HG03103 (cell line): Measurements from ENCODE around the gene GNPDA1.
"Not testable (repeated sequence)": the region's sequence is repeated elsewhere in the genome, so short reads cannot be mapped to it uniquely, and the experiment has no call there.

Experiments used
- ATAC-seq: cut with Tn5 transposase; IDR thresholded peaks from one replicate; pipeline ENCODE4 v1.9.1; 2021; ENCODE audit warnings: low read depth; ENCODE audit not compliant: unreplicated experiment

GNPDA1 gene

DNA sequence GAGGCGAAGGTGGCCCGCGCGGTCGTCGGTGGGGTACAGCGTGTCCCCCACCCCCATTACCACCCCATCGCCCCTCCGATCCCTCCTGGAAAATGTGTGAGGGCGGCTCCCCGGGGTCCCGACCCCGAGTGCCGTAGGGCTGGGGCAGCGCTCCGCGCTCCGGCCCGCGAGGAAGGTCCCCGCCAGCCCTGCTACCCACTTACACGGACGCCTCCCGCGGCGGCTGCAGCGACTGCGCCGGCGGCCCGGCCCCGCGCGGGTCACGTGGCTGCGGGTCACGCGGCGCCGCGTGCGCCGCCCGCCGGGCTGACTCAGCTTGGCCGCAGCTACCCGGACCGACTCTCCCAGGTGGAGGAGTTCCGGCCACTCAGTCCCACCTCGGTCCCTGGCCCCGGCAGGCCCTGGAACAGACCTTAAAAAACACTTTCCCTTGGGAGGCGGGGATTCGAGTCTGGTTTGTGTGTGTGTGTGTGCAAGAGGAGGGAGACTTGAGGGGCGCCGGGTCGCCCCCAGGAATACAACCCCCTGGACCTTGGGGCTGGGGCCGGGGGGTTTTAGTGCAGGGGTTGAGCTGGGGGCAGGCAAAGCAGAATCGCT is at the start of gene GNPDA1:
TSS of gene GNPDA1 (minus strand) at position 236 of the 597 bp plus-strand sequence. CDS start 992 bp downstream, outside the sequence.
- peak; percentile 73 for ATAC-seq

DNA sequence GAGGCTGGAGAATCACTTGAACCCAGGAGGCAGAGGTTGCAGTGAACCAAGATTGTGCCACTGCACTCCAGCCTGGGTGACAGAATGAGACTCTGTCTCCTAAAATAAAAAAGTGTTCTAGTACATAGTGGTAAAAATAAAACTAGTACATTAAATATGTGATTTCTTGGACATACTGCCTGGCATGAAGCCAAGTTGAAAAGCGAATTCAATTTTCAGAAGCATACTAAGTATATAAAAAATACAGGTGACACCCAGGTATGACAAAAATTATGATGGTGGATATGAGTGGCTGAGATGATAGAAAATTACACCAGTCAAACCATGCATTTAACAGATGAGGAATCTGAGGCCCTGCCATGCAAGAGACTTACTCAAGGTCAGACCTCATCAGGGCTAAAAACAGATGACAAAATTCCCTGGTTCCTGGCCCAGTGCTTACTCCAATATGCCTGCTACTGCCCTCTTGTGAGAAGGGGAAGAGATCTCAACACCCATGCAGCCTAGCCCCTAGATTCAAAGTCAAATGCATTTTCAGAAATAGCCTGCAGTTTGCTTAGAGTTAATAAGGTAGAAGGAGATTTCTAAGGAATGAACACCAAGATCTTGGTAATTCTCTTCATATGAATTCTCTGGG is 46.6 kb upstream of the GNPDA1 start:
- ATAC-seq = no peak

DNA sequence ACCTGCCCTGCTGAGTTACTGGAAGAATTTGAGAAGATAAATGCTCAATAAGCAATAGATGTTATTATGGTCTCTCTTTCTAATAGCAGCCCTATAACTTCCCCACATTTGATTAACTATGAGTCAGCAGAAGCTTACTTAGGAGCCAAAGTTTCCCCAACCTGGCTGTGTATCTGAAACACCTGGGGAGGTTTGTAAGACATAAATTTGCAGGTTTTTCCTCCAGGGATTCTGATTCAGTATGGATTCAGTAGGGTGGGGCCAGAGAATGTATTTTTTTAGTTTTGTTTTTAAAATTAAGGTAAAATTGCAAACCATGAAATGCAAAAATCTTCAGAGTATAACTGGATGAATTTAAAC is 44.9 kb upstream of the GNPDA1 start:
- ATAC-seq = no peak

DNA sequence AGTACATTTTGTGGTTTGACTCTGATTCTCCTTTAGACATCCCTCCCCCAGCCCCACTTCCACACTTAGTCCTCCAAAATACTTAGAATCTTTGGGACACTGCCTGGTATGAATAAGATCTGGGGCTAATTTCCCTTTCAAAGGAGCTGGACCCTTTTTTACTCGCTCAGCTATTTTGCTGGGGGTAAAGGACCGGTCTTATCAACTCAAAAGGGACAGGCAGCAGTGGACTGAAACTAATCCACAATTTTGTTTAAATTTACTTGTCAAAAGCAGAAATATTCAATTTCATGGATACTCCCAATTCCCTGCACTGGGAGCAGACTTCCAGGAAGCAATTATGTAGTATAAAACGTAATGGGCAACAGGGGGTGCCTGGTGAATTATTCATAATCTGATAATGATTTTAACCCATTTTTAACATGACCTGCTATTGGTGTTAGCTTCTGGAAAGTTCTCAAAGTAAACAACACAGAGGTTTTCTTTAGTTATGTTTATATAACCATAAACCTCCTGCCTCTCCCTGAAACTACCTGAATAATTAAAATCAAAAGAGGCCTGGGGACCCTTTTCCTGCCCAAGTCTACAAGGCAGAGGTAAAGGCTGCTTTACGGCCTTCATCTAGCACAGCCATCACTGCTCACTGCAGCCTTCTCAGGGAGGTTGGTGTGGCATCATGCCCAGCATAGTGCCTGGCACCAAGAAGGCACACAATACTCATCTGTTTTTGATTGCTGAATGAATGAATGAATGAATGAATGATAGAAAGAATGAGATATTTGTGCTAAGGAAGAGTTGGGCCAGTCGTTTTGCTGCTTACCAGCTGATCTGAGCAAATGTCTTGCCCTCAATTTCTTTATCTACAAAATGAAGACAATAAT is 44.2 kb upstream of the GNPDA1 start:
- no peak for ATAC-seq

DNA sequence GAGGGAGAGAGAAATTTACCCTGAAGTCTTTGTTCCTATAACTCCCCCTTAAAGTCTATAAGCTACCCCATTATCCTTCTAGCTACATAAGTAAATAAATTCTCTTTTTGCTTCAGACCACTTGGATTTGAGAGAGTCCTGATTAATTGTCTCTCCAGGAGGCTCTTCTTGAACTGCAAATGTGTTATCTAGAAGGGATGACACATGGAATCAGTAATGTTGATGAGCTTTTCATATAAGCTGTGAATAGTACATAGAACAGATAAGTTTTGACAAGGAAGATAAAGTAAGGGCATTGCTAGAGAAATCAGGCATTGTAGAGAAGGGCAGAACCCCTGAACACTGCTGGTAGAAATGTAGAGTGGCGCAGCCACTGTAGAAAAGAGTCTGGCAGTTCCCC is 42.5 kb upstream of the GNPDA1 start:
- ATAC-seq = no peak

DNA sequence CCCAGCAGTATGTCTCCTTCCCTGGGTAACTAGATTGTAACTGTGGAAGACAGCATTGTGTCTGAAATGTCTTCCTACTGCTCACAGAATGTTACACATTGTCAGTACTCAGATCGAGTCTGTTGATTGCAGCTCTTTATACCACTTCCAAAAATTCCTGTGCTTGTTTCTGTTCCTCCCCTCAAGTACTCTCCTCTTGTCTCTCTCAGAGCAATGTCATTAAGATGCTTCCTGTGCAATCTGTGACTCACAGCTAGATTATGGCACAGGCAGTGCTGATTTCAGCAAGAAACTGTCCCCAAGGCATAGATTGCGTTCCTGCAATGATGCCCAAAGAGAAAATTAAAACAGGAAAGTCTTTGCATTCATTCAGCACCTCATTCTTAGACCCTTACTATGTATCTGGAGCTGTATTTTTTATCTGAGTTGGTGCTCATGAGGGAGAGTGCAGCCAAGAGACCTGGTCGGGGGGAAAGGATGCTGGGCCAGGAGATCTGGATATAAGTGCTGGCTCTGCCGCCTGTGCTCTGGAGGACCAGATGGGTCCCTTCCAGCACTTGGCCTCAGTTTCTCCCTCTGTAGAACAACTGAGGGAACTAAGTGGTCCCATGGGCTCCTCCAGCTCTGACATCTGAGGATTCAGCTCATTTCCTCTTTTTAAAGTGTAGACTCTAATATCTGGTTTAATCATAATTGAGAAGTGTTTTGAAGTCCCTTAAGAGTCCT is 40.8 kb upstream of the GNPDA1 start:
- no peak for ATAC-seq

DNA sequence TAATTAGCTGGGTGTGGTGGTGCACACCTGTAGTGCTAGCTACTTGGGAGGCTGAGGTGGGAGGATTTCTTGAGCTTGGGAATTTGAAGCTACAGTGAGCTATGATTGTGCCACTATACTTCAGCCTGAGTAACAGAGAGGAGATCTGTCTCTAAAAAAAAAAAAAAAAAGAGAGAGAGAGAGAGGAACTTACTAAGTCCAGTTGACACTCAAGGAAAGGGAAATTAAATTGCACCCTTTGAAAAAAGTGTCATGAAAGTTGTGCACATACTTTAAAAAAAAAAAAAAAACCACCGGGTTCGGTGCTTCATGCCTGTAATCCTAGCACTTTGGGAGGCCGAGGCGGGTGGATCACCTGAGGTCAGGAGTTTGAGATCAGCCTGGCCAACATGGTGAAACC is 39.2 kb upstream of the GNPDA1 start:
- not testable (repeated sequence) for ATAC-seq

DNA sequence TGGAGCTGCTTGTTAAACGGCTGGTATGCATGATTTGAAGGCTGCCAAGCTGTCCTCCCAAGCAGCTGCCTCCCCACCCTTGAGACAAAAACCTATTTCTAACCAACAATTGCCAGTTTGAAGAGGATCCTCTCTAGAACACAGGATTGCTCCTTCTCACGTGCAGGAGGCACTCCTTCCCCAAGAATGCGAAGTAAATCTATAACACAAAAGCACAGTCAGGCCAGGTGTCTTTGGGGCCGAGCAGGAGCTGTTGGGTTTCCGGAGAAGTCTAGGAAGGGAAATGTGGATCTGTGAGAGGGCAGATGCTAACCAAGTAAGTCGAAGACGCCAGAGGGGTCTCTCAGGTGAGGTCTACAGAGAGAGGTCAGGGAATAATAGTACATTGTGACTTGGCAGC is 35.4 kb upstream of the GNPDA1 start:
- no peak for ATAC-seq

DNA sequence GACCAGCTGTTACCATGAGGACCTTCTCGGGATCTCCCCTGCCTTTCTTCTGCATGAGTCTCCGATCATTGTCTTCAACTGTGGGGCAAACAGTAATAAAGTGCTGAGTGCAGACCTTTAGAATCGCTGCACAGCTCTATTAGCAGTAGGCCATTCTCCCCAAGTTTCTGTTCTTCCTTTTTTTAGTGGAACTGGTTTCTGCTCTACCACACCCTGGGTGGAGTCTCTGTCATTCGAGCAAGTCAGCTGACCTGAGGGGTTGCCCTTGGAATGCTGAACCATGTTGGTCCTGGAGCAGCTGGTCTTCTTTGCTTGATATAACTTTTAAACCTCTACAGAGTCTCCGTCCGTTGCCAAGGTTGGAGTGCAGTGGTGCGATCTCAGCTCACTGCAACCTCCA is 33.4 kb upstream of the GNPDA1 start:
- ATAC-seq = no peak

DNA sequence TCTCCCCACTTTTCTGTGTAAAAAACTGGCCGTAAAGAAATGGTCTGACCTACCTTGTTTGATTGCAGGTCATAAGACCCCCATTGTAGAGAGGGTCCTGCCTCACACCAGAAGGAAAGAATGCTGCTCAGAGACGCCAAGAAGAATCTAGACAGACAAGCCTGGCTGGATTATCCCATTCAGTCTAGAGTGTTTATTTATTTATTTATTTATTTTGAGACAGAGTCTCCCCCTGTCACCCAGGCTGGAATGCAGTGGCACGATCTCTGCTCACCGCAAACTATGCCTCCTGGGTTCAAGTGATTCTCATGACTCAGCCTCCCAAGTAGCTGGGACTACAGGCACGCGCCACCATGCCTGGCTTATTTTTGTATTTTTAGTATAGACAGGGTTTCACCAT is 28.1 kb upstream of the GNPDA1 start:
- ATAC-seq = not testable (repeated sequence)

DNA sequence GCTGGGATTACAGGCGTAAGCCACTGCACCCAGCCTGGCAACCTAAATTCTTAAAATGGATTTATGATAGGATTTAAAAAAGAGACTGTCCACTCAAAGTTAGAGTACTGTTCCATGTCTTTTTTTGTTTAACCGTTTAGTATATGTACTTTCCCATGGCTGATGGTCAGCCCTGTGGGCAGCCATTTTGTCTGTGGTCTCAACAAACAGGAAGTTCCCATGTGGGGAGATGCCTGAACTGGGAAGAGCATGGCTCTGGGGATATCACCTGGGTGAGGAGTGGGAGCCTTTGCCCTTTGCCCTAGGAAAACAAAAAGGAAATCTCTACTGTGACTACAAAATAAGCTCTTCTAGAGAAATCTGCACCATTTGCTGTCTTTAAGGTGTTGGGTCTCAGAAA is 27.5 kb upstream of the GNPDA1 start:
- no peak for ATAC-seq

DNA sequence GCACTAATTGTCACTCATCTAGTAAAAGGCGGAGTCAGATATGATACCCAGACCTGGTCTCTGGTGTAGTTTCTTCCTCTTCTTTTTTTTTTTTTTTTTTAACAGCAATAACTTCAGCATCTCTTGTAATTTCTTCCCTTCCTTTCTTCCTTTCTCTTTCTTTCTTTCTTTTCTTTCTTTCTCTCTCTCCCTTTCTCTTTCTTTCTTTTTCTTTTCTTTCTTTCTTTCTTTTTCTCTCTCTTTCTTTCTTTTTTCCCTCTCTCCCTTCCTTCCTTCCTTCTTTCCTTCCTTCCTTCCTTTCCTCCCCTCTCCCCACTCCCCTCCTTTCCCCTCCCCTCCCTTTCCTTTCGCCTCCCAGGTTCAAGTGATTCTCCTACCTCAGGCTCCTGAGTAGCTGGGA is 25.9 kb upstream of the GNPDA1 start:
- no peak for ATAC-seq

DNA sequence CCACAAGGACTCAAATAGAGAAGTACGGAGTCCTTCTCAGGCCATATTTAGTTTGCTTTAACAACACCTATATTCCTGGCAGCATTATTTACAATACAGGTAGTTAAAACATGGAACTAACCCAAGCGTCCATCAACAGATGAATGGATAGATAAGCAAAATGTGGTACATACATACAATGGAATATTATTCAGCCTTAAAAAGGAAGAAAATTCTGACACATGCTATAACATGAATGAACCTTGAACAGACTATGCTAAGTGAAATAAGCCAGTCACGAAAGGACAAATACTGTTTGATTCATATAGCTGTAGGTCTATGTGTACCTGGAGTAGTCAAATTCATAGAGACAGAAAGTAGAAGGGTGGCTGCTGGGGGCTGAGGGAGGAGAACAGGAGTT is 24.8 kb upstream of the GNPDA1 start:
- ATAC-seq = not testable (repeated sequence)

DNA sequence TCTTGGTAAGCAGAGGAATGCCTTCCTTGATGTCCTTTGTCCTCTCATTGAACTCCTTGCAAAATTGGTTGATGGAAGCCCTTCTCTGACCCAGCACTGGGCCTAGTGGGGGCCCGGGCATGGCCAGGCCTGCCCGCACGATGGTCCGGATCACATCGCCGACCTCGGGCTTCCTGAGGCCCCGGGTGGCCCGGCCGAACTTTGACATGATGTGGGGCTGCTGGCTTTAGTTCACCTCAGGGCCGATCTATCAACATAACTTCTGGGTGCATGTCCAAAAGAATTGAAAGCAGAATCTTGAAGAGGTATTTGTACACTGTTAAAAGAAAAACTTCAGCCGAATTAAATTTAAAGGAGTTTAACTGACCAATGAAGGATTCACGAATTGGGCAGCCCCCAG is 24.1 kb upstream of the GNPDA1 start:
- ATAC-seq = no peak

DNA sequence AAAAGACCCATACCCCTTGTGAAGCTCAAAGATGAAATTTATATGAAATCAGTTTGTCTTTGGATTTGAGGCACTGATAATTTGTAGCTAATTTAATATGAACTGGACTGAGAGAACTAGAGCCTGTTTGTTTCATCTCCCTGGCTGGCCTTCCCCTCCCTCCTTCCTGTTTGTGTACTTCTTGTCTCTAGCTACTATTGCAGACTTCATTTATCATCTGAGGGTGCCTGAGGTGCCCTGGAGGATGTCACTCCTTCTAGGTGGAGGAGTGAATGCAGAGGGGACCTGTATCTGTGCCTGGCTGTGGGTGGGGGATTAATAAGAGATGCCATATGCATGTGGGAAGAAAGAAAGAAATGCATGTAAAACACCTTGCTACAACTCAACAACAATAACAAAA is 22.2 kb upstream of the GNPDA1 start:
- no peak for ATAC-seq

DNA sequence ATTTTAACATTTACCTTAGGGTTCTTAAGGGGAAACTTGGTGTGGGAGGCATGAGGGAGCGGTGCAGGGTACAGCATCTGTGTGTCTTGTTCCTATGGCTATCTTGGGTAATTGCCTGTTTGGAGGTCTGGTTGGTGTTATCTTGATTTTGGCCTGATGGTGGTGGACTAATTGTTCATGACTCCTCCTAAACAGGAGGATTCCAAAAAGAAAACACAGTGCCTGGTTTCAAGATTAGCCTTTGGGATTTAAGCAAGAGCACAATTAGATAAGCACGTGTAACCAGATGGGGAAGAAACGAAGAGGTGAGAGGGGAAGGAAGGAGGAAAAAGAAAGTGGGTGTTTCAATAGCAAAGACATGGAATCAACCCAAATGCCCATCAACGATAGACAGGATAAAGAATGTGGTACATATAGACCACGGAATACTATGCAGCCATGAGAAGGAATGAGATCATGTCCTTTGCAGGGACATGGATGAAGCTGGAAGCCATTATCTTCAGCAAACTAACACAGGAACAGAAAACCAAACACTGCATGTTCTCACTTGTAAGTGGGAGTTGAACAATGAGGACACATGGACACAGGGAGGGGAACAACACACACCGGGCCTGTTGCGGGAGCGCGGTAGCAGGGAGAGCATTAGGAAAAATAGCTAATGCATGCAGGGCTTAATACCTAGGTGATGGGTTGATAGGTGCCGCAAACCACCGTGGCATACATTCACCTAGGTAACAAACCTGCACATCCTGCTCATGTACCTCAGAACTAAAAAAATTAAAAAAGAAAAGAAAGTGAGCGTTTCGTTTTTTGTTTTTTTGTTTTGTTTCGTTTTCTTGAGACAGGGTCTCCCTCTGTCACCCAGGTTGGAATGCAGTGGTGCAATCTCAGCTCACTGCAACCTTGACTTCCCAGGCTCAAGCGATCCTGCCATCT is 21.1 kb upstream of the GNPDA1 start:
- not testable (repeated sequence) for ATAC-seq

DNA sequence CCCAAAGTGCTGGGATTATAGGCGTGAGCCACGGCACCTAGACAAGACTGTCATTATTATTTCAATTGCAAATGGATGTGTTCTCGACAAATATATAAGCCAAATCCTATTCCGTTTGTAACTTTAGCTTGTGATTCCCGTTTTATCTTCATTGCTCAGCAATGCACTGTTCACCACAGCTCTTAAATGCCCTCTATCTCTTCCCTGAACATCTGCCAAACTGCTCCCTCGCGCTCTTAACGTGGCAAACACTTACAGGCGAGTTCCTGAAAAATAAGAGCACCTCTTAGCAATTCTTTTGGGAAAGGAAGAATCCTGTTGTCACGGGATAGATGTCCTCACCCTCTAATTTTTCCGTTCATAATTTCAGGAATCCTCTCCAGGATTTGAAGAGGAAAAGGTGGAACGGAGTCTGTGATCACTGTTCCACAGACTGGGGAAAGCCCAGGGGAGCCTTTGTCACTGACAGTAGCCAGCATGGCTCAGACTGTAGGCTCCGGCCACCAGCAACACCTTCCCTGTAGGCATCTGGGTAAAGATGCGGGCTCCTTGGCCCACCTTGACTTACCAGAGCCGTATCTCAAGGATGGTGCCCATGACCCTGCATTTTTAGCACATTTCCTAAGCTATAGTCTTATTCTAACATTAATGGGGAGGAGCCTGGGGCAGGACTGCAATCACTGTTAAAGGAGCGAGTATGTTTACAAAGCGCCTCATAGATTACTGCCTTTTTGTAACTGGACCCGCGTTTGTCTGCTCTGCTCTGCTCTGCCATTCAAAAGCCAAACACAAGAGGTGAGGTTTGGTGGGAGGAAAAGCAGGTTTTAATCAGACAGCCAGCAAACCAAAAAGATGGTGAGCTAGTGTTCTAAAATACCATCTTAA is 20.2 kb upstream of the GNPDA1 start:
- no peak for ATAC-seq

DNA sequence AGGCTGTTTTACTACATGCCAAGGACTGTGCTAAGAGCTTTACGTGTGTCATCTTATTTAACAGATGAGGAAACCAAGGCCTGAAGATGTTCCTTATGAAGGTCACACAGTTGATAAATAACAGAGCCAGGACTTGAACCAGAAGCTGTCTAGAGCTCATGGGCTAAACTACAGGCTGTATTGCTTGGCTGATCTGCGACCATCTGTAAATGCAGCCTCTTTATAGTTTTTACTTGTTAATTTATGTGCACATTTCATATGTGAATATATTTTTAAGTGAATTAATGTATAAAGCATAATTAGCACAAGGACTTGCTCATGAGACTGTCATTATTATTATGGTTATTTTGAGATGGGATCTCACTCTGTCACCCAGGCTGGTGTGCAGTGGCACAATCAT is 19.3 kb upstream of the GNPDA1 start:
- no peak for ATAC-seq

DNA sequence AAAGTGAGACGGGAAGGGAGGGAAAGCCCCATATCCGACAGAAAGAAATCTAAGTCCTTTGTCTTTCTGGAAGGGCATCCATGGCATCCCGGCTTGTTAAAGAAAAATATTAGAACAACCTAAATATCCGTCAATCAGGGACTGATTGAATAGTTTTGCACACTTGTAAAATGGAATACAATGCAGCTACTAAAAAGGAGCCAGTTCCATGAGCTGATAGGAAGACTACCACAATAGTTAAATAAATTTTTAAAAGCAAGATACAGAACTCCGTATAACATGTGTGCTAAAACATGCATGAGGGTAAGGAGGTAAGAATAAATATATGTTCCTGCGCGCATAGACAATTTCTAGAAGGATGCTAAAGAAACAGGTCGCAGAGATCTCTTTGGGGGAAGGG is 12.8 kb upstream of the GNPDA1 start:
- ATAC-seq = no peak
